Naive thymus-derived CD4-positive, alpha-beta T cell (primary cell): ENCODE results near the gene BFSP1. TPM values are rescaled to one million over a fixed set of nuclear protein-coding genes. Genes with fewer than 3 reads are reported as not detected.

Experiments
- polyA plus RNA-seq, 2 donors: library from polyadenylated mRNA; unstranded; fragments of 300-500 nt; fragmentation: Illumina TruSeq; gene quantifications; one replicate each; pipeline ENCODE4 v1.2.3, GENCODE V29; 2021
- total RNA-seq, 6 experiments: library from RNA in 5 of 6; stranded (reverse) in 5 of 6; gene quantifications; 1 replicate in 5 of 6; 2 replicates in 1 of 6; pipeline ENCODE4 v1.2.3 and lab custom pipeline; 2021 to 2026

The BFSP1 gene
- total and polyA plus RNA-seq, 7 experiments from 2014 or later = 0.42 to 3.4 TPM; not detected in 5

Other genes with a start within 250 kb of the BFSP1 start
- gene DSTN, start 38.7 kb upstream of the BFSP1 start, total RNA-seq = 10 to 100 TPM; 28.7 to 63.6 (median 33.9) TPM
- 100 to 1,000 TPM in 1 of 2 donors, 10 to 100 TPM in 1; 80.7 to 113 TPM for gene DSTN, start 38.7 kb upstream of the BFSP1 start, polyA plus RNA-seq
- gene RRBP1, start 150.9 kb upstream of the BFSP1 start, total RNA-seq = 10 to 100 TPM; 27.8 to 73.9 (median 29.1) TPM
- gene RRBP1, start 150.9 kb upstream of the BFSP1 start, polyA plus RNA-seq = 10 to 100 TPM in 1 of 2 donors, 1 to 10 TPM in 1; 4.1 to 11.1 TPM
- not detected for gene BANF2, start 168.6 kb upstream of the BFSP1 start, total RNA-seq
- not detected for gene BANF2, start 168.6 kb upstream of the BFSP1 start, polyA plus RNA-seq